GM12878 (cell line): ENCODE data around the gene CLTCL1. TPM values are rescaled to one million over a fixed set of nuclear protein-coding genes. Genes with fewer than 3 reads are reported as not detected.
A peak's percentile ranks its signal among the peaks of the same experiment; 100 is the strongest.

Source experiments
- ATAC-seq: fragments of 200-7000 bp; cut with Tn5 transposase; 3 replicates; pipeline ENCODE4 v1.9.1; 2020; ENCODE audit warnings: mild to moderate bottlenecking, moderate library complexity
- BruUV-seq: library from RNA; stranded (reverse); fragments of 400-500 nt; replicated peaks from 2 replicates; lab custom pipeline; 2021; lab: Mats Ljungman, UMichigan
- CTCF ChIA-PET: fragments of 300-600 bp; sonication (Branson Sonifier 250); formaldehyde crosslinking; extraction: SDS; loops from one replicate; lab custom pipeline; 2021; ENCODE audit warnings: inconsistent platforms; lab: Yijun Ruan, JAX
- POLR2A ChIA-PET: fragments of 350-600 bp; formaldehyde crosslinking; extraction: SDS; loops from one replicate; lab custom pipeline; 2021; ENCODE audit warnings: inconsistent platforms; lab: Charles Lee
- RAD21 ChIA-PET: fragments of 300-600 bp; sonication (Branson Sonifier 250); formaldehyde crosslinking; loops from one replicate; lab custom pipeline; 2023; ENCODE audit warnings: antibody characterized with exemption; ENCODE audit not compliant: unreplicated experiment; lab: Charles Lee
- SMC1A ChIA-PET: fragments of 300-600 bp; sonication (Branson Sonifier 250); formaldehyde crosslinking; loops from one replicate; lab custom pipeline; 2023; ENCODE audit not compliant: unreplicated experiment, uncharacterized antibody; lab: Charles Lee
- DNase-seq: peaks from one replicate; pipeline ENCODE4 v3.0.0-alpha.2; 2011; ENCODE audit warnings: low read depth, low spot score
- FAIRE-seq: peaks from 3 replicates; lab custom pipeline; 2011; peaks lifted over from hg19 to GRCh38; lab: Jason Lieb, UNC
- H2AFZ ChIP-seq: 2 replicates; pipeline ENCODE4 v1.6.0; 2011; ENCODE audit warnings: low read depth, low read length, control low read depth; ENCODE audit not compliant: control insufficient read depth
- H3K27ac ChIP-seq: 2 replicates; pipeline ENCODE4 v1.5.1; 2011; ENCODE audit warnings: control low read depth; ENCODE audit not compliant: control insufficient read depth, insufficient read depth
- H3K27me3 ChIP-seq, 2 experiments: replicated peaks in 1 of 2; 2 replicates each; pipeline versions ENCODE4 v1.6.0 to v1.6.1; 2011; ENCODE audit warnings: low read length in 1 of 2; ENCODE audit not compliant: control insufficient read depth in 2 of 2, insufficient read depth in 2 of 2
- H3K36me3 ChIP-seq, 2 experiments: 2 replicates each; pipeline ENCODE4 v1.5.1; 2011; ENCODE audit warnings: low read length in 1 of 2; ENCODE audit not compliant: control insufficient read depth in 2 of 2, insufficient read depth in 2 of 2
- H3K4me1 ChIP-seq: 2 replicates; pipeline ENCODE4 v1.6.1; 2011; ENCODE audit warnings: mild to moderate bottlenecking, low read length, moderate library complexity, mixed read lengths; ENCODE audit not compliant: control insufficient read depth, insufficient read depth
- H3K4me2 ChIP-seq: 2 replicates; pipeline ENCODE4 v1.6.0; 2011; ENCODE audit warnings: control low read depth; ENCODE audit not compliant: control insufficient read depth, insufficient read depth
- H3K4me3 ChIP-seq: fragments of 200-600 bp; sonication (generic); 2 replicates; pipeline ENCODE4 v1.5.1; 2016
- H3K79me2 ChIP-seq: 2 replicates; pipeline ENCODE4 v1.6.0; 2011; ENCODE audit warnings: low read length; ENCODE audit not compliant: control insufficient read depth, insufficient read depth
- H3K9ac ChIP-seq: 2 replicates; pipeline ENCODE4 v1.8.0; 2011; ENCODE audit warnings: low read length, control low read depth, mixed read lengths; ENCODE audit not compliant: control insufficient read depth, insufficient read depth
- H3K9me3 ChIP-seq: replicated peaks from 3 replicates; pipeline ENCODE4 v1.5.1; 2011; ENCODE audit warnings: mild to moderate bottlenecking, low read length; ENCODE audit not compliant: control insufficient read depth, insufficient read depth
- H4K20me1 ChIP-seq: 2 replicates; pipeline ENCODE4 v1.6.0; 2011; ENCODE audit not compliant: control insufficient read depth, insufficient read depth
- NFYA ChIP-seq: IDR thresholded peaks from 2 replicates; pipeline ENCODE4 v1.6.1; 2011; ENCODE audit warnings: low read depth, mild to moderate bottlenecking, low read length, improper control_type of control experiment, borderline replicate concordance
- NR2C2 ChIP-seq: IDR thresholded peaks from 2 replicates; pipeline ENCODE4 v1.6.1; 2011; ENCODE audit warnings: borderline replicate concordance, low read depth; ENCODE audit not compliant: control insufficient read depth, insufficient read length
- RAD21 ChIP-seq: IDR thresholded peaks from 2 replicates; pipeline ENCODE4 v1.6.1; 2011; ENCODE audit warnings: mild to moderate bottlenecking, low read depth, low read length, moderate library complexity; ENCODE audit not compliant: insufficient read depth
- WGBS: methylation state at CpG from one replicate; pipeline ENCODE4 v1.1.6; 2016; ENCODE audit warnings: low lambda C conversion rate; ENCODE audit not compliant: insufficient replicate concordance, insufficient coverage; ENCODE audit errors: missing lambda C conversion rate; 5-methylcytosine and 5-hydroxymethylcytosine counted together
- in situ Hi-C: fragments of 300-500 bp; cut with MboI; formaldehyde crosslinking; loops from 9 replicates; pipeline ENCODE4 v1.14.3; 2018; ENCODE audit warnings: mixed read lengths
- intact Hi-C: fragments of 100-400 bp; cut with micrococcal nuclease; formaldehyde crosslinking; loops from one replicate; pipeline ENCODE4 v1.14.2; 2022; ENCODE audit not compliant: unreplicated experiment
- polyA plus RNA-seq, 11 experiments: library from polyadenylated mRNA; depleted of rRNA in 4 of 11; unstranded in 6 of 11; stranded (reverse) in 5 of 11; fragments of >200 nt; fragmentation: Nextera tagmentation in 4 of 11; fragmentation: Illumina TruSeq in 1 of 11; extraction: Ambion mirVana in 4 of 11; extraction: Trizol in 1 of 11; gene quantifications; 1 replicate in 1 of 11; 2 replicates in 10 of 11; pipeline versions ENCODE4 v1.2.1 to v1.2.3, GENCODE V29; 2011 to 2016; ENCODE audit warnings: inconsistent platforms in 2 of 11, missing spikeins in 2 of 11, low read depth in 1 of 11
- total RNA-seq, 4 experiments: library from RNA; depleted of rRNA in 3 of 4; stranded (reverse); fragments of >200 nt in 3 of 4; fragmentation: Illumina TruSeq in 1 of 4; extraction: Trizol in 1 of 4; gene quantifications; 2 replicates each; pipeline versions ENCODE4 v1.2.1 to v1.2.3, GENCODE V29; 2013 to 2021
- TF ChIP-seq, protein P1 (sequence below): fragments of 450-650 bp; IDR thresholded peaks from 2 replicates; pipeline ENCODE4 v1.6.1; 2018; ENCODE audit warnings: borderline replicate concordance, mild to moderate bottlenecking; ENCODE audit not compliant: partially characterized antibody
- TF ChIP-seq, protein P2 (sequence below): IDR thresholded peaks from 2 replicates; pipeline ENCODE4 v1.6.1; 2011; ENCODE audit warnings: borderline replicate concordance, low read depth, mild to moderate bottlenecking, moderate library complexity, mixed read lengths, low read length; ENCODE audit not compliant: insufficient read depth; ENCODE audit errors: extremely low read length

Gene CLTCL1
- total and polyA plus RNA-seq, 10 of the 15 experiments (the other 5 are each of a cell fraction or from before 2014, with no cell fraction given): under 0.01 to 0.35 (median 0.12) TPM; not detected in 2

DNA sequence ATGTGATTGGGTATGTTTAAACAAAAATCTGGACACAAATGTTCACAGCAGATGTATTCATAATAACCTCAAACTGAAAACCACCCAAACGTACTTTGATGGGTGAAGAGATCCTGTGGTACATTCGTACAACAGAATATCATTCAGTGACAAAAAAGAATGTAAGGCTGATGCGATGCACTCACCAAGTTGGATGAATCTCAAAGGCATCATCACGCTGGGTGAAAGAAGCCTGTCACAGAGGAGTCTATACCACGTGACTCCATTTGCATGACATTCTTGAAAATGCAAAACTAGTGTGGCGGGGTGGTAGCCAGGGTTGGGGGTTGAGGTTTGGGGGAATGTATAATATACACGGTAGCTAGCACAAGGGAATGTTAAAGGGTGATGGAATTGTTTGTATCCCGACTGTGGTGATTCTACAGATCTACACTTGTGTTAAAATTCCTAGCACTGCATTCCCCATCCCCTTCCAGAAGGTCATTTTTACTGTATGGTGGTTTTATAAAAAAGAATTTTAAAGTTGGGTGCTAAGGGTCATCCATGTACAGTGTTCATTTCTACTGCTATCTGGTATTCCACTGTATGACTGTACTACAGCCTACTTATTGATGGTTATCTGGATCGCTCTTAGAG, 78.0 kb downstream of the CLTCL1 start:
- ATAC-seq (no peak; the same call in 2 of the 3 replicates), FAIRE-seq (no peak), DNase-seq (no peak)
- no TSS peak for BruUV-seq
- Histone ChIP-seq H3K4me2 (no peak overlapping the region), H4K20me1 (no peaks in the 10 kb centered on the region), H3K4me1 (no peaks in the 10 kb centered on the region; the same call in 1 of the 2 replicates), H3K4me3 (no peak overlapping the region), H3K79me2 (no peaks in the 10 kb centered on the region), H2AFZ (no peak overlapping the region), H3K9me3 (no peaks in the 10 kb centered on the region), H3K9ac (no peak overlapping the region), H3K27me3 (peaks cover 0 to 5% of the 10 kb centered on the region in 2 experiments; a peak in 2 of 4 replicates), H3K27ac (no peak overlapping the region), H3K36me3 (no peaks in the 10 kb centered on the region)
- POLR2A ChIA-PET: no interaction called here
- CTCF ChIA-PET: no interaction called here
- in situ Hi-C loops: no loop called here
- 29% methylated on average over 9 of the region's 9 CpGs for WGBS
- SMC1A ChIA-PET: no interaction called here
- RAD21 ChIA-PET: no interaction called here
- intact Hi-C loops: loop anchor here (10.0 kb wide), 1 partner anchor 51 kb away; no protein-coding TSS in a partner anchor
- TF ChIP-seq, protein P1, sequence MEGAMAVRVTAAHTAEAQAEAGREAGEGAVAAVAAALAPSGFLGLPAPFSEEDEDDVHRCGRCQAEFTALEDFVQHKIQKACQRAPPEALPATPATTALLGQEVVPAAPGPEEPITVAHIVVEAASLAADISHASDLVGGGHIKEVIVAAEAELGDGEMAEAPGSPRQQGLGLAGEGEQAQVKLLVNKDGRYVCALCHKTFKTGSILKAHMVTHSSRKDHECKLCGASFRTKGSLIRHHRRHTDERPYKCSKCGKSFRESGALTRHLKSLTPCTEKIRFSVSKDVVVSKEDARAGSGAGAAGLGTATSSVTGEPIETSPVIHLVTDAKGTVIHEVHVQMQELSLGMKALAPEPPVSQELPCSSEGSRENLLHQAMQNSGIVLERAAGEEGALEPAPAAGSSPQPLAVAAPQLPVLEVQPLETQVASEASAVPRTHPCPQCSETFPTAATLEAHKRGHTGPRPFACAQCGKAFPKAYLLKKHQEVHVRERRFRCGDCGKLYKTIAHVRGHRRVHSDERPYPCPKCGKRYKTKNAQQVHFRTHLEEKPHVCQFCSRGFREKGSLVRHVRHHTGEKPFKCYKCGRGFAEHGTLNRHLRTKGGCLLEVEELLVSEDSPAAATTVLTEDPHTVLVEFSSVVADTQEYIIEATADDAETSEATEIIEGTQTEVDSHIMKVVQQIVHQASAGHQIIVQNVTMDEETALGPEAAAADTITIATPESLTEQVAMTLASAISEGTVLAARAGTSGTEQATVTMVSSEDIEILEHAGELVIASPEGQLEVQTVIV: no peak
- TF ChIP-seq, protein P2, sequence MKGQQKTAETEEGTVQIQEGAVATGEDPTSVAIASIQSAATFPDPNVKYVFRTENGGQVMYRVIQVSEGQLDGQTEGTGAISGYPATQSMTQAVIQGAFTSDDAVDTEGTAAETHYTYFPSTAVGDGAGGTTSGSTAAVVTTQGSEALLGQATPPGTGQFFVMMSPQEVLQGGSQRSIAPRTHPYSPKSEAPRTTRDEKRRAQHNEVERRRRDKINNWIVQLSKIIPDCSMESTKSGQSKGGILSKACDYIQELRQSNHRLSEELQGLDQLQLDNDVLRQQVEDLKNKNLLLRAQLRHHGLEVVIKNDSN: peak; percentile 15
- TF ChIP-seq RAD21 (no peak), NR2C2 (no peak), NFYA (no peak)
